AG08396 (cell line): ENCODE results near the gene USP24.
"Not testable (repeated sequence)": the region's sequence is repeated elsewhere in the genome, so short reads cannot be mapped to it uniquely, and the experiment has no call there.

Source experiments
- DNase-seq: peaks from one replicate; pipeline ENCODE4 v3.0.0; 2012; ENCODE audit warnings: low spot score, mixed read lengths

Gene USP24

DNA sequence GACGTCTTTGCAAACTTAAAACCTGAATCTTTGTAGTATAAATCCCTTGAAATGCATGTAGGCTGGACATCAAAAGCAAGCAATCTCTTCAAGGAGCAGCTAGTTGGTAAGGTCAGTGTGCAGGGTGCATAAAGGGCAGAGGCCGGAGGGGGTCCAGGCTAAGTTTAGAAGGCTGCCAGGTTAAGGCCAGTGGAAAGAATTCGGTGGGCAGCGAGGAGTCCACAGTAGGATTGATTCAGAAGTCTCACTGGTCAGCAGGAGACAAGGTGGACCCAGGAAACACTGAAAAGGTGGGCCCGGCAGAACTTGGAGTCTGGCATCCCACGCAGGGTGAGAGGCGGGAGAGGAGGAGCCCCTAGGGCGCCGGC is 176.2 kb downstream of the USP24 start:
- no peak for DNase-seq

DNA sequence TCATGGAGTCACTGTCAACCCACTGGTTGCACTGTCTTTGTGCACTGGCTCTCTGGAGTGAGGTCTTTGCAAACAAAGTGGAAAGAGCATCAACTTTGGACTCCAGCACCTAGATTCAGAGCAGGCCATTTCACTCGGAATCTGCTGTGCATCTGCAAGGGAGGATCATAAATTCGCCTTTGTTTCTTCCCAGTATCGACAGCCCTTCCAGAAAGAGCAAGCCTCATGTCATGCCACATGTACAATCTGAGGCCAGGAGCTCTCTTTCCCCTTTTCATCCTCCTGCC is 176.7 kb downstream of the USP24 start:
- DNase-seq = no peak

DNA sequence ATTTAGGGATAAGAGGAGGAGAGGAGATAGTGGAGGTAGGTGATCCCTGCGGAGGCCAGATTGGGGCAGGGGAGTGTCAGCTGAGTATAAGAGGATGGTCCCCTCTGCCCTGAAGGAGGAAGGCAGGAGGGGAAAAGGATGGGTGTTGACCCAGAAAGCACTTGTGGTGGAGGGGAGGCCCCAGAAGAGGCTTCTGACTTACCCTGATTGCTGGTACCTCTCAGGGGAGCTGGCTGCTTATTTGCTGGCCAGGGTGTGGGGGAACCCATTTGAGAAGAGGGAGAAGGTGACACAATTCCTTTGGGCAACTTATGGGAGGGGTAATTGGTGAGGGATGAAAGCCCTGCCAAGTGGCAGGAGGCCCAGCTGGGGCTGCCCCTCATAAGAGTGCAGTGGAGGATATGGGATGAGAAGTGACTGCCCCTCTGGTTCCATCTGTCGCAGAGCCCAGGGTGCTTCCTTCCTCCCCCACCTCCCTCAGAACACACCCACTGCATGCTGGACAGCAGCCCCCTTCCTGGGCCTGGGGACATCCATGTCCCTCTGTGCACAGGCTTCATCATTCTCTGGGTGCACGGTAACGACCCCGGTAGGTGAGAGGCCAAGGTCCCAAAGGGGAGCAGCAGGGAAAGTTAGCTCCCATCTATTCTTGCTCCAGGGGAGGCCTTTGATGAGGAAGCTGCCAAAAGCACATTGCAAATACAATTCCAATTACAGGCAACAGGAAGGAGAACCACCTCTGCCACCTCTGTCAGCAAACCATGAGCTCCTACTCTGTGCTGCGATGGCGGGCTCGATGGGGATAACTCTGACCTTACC is 177.2 kb downstream of the USP24 start:
- DNase-seq = no peak

DNA sequence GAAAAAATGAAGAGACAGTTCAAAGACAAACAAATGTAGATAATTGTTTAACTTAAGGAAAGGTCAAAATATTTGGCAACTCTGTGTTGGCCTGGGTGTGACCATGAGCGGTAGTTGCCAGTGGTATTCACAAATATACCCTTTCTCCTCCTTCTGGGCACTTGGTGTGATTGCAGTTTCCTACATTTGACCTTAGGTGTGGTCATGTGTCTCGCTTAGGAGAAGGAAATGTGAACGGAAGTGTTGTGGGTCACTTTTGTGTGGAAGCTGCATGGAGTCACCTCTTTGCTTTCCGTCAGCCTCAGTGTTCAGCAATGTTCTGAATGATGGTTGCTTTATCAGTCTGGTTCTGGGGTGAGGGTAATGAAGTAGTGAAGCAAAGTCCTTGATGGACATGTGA is 179.3 kb downstream of the USP24 start:
- no peak for DNase-seq

DNA sequence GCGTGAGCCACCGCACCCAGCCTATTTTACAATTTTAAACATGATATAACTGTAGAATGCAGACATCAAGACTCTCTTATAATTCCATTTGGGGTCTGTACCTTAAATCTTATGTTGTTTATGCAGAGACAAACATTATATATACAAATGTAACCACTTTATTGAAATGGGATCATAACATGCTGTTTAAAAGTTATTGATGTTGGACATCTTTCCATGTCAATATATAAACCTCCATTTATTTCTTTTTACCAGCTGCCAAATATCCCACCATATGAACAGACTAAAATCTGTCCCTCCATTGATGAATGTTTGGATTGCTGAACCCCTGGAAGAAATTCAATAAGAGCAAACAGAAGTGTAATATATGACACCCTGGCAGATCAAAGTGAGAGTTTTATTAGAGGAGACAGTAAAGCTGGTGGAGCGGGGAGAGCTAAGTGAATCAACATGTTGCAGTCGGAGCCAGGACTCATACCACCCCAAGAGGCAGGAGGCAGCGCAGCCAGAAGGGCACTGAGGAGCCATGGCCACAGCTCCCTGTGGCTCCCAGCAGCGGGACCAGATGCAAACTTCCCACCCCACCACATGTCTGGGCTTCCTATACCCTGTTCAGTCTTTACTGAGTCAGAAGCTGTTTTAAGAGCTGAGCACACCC is 180.6 kb downstream of the USP24 start:
- DNase-seq = no peak

DNA sequence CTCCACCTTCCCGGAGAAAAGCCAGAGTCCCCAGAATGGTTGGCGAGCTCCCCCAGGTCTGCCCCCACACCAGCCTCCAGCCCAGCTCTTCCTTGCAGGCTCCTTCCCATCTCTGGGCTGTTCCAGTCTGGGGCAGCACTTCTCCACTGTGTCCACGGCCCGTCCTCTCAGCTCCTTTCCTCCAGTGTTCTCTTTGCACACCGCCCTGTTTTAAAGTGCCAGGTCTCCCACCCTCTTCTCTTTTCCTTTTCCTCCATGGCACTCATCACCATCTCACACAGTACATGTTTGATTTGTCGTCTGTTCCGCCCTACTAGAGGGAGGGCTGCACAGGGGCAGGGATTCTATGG is 181.9 kb downstream of the USP24 start:
- no peak for DNase-seq

DNA sequence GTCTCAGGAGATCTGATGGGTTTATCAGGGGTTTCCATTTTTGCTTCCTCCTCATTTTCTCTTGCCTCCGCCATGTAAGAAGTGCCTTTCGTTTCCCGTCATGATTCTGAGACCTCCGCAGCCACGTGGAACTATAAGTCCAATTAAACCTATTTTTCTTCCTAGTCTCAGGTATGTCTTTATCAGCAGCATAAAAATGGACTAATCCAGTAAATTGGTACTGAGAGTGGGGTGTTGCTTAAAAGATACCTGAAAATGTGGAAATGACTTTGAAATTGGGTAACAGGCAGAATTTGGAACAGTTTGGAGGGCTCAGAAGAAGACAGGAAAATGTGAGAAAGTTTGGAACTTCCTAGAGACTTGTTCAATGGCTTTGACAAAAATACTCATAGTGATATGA is 184.1 kb downstream of the USP24 start:
- DNase-seq = not testable (repeated sequence)

DNA sequence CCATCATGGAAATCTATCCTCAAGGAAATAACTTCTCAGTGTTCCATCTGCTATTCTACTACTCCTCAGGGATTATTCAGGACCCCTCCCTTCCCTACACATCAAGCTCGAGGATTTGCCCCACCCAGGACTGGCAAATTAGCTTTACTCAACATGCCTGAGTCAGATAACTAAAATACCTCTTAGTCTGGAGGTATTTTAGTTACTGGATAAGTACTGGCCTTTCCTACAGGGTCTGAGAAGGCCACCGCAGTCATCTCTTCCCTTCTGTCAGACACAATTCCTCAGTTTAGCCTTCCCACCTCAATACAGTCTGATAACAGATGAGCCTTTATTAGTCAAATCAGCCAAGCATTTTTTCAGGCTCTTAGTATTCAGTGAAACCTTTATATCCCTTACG is 188.5 kb downstream of the USP24 start:
- DNase-seq = not testable (repeated sequence)

DNA sequence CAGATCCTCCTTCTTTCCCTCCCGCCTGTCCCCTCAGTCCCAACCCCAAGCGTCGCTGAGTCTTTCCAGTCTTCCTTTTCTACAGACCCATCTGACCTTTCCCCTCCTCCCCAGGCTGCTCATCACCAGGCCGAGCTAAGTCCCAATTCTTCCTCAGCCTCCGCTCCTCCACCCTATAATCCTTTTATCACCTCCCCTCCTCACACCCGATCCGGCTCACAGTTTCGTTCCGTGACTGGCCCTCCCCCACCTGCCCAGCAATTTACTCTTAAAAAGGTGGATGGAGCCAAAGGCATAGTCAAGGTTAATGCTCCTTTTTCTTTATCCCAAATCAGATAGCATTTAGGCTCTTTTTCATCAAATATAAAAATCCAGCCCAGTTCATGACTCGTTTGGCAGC is 191.0 kb downstream of the USP24 start:
- not testable (repeated sequence) for DNase-seq

DNA sequence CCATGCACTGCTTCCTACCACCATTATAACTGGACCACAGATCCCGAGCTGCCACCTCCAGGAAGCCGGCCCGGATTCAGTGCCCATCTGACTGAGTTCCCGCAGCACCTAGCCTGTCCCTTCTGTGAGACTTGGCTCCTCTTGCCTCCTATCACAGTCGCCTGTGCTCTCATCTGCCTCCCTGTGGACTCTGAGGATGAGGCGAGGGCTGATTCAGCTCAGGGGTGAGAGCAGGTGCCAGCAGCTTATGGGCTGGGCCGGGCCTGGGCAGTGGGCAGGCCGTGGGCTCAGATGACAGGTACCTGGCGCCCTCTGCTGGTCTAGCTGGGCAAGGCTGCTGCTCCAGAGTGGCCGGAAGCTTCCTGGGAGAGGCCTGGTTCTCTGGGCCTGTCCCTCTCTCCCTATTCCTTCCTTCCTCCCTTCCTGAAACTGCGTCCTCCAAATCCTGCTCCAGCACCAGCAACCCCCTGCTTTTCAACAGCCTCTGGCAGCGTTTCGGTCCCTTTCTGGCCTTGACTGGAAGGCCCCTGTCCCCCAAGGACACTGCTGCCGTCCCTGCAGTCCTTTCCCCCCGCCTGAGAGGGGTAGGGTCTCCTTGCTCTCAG is 193.1 kb downstream of the USP24 start:
- DNase-seq = peak; percentile 95

DNA sequence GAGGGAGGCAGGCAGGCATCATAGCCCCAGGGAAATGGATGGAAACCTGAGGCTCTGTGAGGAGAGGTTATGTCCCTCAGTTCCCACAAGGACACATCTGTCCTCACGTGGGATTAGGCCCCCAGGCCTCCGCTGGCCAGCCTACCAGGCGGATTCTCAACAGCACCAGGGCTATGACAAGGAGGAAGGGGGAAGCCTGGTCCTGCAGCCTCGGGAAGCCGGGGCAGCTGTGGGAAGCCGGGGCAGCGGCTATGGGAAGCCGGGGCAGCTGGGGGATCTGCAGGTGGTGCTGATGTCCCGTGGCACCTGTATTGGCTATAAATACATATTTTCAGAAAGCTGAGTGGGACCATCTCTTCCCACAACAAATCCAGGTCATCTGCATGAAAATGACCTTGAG is 196.8 kb downstream of the USP24 start:
- DNase-seq = no peak
